LNCAP (cell line): ENCODE results near the gene FZR1.

ENCODE experiments used
- TF ChIP-seq, protein P1 (sequence below): fragments of 450-650 bp; IDR thresholded peaks from 2 replicates; pipeline ENCODE4 v1.5.1; 2017; ENCODE audit warnings: mild to moderate bottlenecking

FZR1 gene

DNA sequence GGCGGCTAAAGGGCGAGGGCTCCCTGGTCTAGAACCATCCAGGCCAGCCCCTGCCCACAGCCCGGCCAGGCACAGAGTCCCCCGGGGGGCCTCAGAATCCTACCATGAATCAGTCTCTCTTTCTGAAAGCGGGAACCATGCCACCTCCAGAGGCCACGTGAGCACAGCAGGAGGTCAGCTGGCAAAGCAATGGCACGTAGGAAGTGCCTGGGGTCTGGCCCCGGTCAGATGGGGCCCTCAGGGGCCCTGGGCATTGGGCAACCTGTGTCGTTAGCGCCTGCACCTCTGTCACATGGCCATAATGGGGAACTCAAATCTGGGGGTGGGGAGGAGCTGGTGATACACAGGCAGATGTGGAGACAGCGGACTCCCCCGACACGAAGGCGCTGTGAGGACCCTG, 42.5 kb downstream of the FZR1 start:
- TF ChIP-seq, protein P1, sequence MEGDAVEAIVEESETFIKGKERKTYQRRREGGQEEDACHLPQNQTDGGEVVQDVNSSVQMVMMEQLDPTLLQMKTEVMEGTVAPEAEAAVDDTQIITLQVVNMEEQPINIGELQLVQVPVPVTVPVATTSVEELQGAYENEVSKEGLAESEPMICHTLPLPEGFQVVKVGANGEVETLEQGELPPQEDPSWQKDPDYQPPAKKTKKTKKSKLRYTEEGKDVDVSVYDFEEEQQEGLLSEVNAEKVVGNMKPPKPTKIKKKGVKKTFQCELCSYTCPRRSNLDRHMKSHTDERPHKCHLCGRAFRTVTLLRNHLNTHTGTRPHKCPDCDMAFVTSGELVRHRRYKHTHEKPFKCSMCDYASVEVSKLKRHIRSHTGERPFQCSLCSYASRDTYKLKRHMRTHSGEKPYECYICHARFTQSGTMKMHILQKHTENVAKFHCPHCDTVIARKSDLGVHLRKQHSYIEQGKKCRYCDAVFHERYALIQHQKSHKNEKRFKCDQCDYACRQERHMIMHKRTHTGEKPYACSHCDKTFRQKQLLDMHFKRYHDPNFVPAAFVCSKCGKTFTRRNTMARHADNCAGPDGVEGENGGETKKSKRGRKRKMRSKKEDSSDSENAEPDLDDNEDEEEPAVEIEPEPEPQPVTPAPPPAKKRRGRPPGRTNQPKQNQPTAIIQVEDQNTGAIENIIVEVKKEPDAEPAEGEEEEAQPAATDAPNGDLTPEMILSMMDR: no peak

DNA sequence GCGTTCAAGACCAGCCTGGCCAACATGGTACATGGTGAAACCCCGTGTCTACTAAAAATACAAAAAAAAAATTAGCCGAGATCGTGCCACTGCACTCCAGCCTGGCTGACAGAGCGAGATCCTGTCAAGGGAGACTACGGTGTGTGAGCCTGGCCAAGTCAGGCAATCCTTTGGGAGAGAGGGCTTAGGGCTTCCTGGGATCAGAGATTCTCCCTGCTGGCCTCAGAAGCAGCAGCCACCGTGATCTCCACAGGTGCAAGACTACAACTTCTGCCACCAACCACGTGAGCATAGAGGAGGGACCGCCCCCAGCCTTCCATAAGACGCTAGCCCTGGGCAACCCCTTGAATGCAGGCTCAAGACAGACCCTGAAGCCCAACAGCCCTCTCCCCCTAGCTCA, 43.7 kb downstream of the FZR1 start:
- TF ChIP-seq, protein P1: no peak

DNA sequence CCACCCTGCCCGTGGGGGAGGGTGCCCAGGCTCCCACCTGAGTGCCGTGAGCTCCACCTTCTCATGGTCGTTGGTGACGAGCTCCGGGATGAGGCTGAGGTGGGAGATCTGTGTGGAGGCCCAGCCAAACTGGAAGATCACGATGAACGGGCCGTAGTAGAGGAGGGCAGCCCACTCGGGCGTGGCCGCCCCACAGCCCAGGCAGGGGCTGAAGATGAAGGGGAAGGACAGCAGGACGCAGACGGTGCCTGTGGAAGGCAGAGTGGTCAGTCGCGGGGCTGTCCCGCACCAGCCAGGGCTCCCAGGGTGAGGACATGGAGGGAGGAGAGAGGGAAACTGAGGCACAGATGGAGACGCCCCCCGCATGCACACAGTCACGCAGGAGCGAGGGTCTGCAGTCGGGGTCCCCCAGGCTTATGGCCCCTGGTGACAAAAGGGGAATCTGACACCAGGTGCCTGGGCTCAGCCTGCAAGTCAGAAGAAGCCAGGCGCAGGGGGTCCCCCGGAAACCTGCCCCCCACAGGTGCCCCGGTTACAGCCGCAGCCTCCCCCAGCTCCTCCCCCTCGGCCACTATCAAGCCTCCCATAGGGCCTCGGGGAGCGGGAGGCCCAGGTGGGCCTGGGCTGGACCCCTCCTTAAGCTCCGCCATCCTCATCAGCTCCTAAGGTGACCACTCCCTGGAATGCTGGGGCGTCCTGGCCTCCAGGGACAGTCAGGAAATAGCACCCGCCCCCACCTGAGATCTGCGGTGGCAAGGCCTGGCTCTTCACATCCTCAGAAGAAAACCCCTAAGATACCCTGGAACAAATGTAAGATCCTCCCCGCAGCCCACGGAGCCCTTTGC, 45.1 kb downstream of the FZR1 start:
- TF ChIP-seq, protein P1: no peak

DNA sequence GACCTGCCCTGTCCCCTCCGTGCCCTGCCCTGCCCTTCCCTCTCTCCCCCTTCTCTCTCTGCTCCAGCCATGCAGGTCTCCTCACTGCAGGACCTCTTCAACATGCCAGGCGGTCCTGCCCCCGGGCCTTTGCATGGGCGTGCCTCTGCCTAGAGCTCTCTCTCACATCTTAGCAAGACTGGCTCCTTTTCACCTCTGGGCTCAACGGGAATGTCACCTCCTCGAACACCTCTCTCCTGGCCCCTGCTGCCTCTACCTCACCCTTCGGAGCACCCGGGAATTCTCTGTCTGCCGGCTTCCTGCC, 45.6 kb downstream of the FZR1 start:
- TF ChIP-seq, protein P1: no peak

DNA sequence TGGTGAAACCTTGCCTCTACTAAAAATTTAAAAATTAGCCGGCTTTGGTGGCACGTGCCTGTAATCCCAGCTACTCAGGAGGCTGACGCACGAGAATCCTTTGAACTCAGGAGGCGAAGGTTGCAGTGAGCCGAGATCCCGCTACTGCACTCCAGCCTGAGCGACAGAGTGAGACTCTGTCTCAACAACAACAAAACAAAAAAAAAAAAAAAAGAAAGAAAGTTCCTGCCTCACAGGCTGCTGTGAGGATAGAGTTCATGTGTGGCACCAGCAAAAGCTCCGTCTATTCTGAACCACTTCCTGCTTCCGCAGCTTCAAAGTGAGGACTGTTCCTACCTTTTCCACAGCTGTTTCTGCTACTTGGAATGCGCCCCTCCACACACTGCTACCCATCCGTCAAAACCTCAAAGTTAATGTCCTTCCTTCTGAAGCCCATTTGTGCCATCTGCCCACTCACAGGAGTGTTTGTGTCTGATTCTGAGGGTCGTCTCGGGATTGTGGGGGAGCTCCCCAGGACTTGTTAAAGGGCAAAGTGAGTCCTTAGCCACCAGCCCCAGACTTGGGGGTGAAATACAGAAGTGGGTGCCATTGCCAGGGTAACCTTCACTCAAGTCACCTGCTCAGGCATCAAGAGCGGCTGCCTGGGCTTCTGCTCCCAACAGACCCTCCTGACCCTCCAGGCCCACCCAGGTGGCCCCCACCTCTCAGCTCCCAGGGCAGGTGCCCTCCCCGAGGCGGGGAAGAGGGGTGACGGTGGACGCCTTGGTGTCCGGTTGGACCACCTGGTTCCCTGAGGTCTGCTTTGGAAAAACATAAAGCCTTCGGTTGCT, 48.4 kb downstream of the FZR1 start:
- TF ChIP-seq, protein P1: no peak

DNA sequence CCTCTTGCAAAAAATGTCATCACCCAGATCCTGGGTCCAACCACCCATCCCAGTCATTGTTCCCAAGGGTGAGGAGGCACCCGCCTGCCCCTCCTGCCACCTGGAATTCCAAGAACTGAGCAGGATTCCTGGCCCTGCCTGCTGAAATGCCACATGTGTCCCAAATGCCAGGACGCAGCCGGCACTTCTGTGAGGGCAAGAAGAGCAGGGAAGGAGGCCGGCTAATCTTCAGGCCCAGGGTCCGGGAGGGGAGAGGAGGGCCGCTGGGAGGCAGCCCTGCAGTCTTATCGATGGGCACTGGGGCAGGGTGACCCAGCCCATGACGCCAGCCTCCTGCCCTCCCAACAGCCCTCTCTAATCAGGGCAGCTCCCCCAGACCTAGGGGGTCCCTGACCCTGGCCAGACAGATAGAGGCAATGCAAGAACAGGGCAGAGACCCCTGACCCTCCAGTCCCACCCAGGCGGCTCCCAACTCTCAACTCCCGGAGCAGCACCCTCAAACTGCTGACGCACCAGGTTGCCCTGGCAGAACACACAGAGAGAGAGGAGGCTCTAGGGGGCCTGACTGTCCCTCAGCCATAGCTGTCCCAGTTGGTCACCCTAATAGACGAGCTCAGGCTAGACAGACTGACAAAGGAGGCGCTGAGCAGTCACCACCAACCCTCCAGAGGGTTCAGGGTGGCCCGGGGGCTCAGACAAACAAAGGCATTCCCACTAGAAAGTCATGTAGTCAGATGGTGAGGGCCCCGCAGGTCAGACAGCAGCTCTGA, 49.7 kb downstream of the FZR1 start:
- TF ChIP-seq, protein P1: no peak

DNA sequence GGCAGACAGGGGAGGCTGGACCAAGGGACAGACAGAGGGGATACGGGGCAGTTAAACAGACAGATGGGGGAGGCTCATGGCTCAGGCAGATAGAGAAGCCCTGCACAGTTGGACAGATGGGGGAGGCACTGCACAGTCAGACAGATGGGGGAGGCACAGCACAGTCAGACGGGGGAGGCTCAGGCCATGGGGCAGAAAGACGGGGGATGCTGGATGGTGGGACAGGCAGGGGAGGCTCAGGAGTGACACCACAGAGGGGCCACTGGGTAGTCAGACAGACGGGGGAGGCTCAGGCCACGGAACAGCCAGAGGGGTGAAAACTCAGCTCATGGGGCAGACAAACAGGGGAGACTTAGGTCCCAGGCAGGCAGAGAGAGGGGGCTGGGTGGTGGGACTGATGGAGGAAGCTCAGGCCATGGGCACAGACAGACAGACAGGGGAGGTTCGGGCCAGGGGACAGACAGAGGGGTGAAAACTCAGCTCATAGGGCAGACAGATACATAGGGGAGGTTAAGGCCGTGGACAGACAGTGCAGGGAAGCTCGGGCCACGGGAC, 50.4 kb downstream of the FZR1 start:
- TF ChIP-seq, protein P1: no peak
